GM12891 (cell line): ENCODE data around the gene NR1H3.

Experiments used
- POLR2A ChIP-seq: IDR thresholded peaks from 2 replicates; pipeline ENCODE4 v1.6.1; 2011; ENCODE audit warnings: low read depth, low read length, control low read depth
- POLR2AphosphoS5 ChIP-seq: IDR thresholded peaks from 2 replicates; pipeline ENCODE4 v1.6.1; 2011; ENCODE audit warnings: low read depth, low read length, control low read depth
- SPI1 ChIP-seq: IDR thresholded peaks from 2 replicates; pipeline ENCODE4 v1.6.1; 2011; ENCODE audit warnings: low read depth, low read length, control low read depth

DNA sequence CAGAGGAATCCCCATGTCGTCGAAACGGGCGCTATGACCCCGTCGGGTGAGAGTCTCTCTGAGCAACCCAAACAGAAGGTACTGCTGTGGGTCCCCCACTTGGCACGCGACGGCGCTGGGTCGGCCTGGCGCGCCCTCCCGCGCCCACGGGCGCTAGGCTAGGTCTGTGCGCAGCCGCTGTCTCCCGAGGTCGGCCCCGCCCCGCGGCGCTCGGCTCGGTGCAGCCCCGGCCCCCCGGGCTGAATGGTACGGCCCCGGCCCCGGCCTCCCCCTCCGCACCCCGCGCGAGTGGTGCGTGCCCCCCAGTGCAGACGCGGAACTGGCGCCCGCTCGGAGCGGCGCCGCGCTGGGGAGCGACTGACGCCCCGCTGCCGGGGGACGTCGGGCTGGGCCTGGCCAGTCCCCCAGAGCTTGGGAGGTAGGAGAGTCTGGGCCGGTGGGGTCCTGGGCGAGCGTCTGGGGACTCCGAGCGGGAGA lies 12.1 kb downstream of the NR1H3 start, which contains the start of gene MADD:
- peak; percentile 69 for TF ChIP-seq POLR2A
- TF ChIP-seq SPI1: no peak
- peak; percentile 74 for TF ChIP-seq POLR2AphosphoS5
